IMR-90 (cell line): ENCODE measurements around the gene EZR. TPM values are rescaled to one million over a fixed set of nuclear protein-coding genes. Genes with fewer than 3 reads are reported as not detected.

Experiments
- ATAC-seq: fragments of 200-7000 bp; cut with Tn5 transposase; 2 replicates; pipeline ENCODE4 v1.9.1; 2020; ENCODE audit warnings: low read depth, mild to moderate bottlenecking, moderate library complexity
- BruUV-seq: library from RNA; stranded (reverse); fragments of 400-500 nt; replicated peaks from 2 replicates; lab custom pipeline; 2021; lab: Mats Ljungman, UMichigan
- CTCF ChIA-PET: fragments of 300-600 bp; formaldehyde crosslinking; extraction: SDS; loops from one replicate; lab custom pipeline; 2021; ENCODE audit warnings: antibody characterized with exemption; lab: Yijun Ruan, JAX
- POLR2A ChIA-PET: fragments of 300-600 bp; sonication (Branson Sonifier 250); formaldehyde crosslinking; loops from one replicate; lab custom pipeline; 2022; ENCODE audit warnings: antibody characterized with exemption; ENCODE audit not compliant: unreplicated experiment; lab: Charles Lee
- DNase-seq: peaks from one replicate; pipeline ENCODE4 v3.0.0; 2013
- H2AFZ ChIP-seq: replicated peaks from 2 replicates; pipeline ENCODE3; 2013; ENCODE audit warnings: low read length, mild to moderate bottlenecking; ENCODE audit not compliant: poor library complexity
- H2AK5ac ChIP-seq: 2 replicates; pipeline ENCODE4 v1.6.1; 2013; ENCODE audit warnings: low read depth, low read length, inconsistent platforms
- H2AK9ac ChIP-seq: replicated peaks from 2 replicates; pipeline ENCODE3; 2013; ENCODE audit warnings: mild to moderate bottlenecking, low read depth, low read length, moderate library complexity; ENCODE audit not compliant: poor library complexity
- H2BK120ac ChIP-seq: 2 replicates; pipeline ENCODE4 v1.6.1; 2013; ENCODE audit warnings: low read depth, low read length, inconsistent platforms
- H2BK15ac ChIP-seq: 3 replicates; pipeline ENCODE4 v1.6.1; 2013; ENCODE audit warnings: low read depth, low read length, inconsistent platforms
- H2BK20ac ChIP-seq: 2 replicates; pipeline ENCODE4 v1.6.1; 2013; ENCODE audit warnings: low read depth, mild to moderate bottlenecking, inconsistent platforms, low read length, moderate library complexity
- H2BK5ac ChIP-seq: 2 replicates; pipeline ENCODE4 v1.6.1; 2013; ENCODE audit warnings: mild to moderate bottlenecking, low read depth, low read length, inconsistent platforms; ENCODE audit not compliant: poor library complexity, severe bottlenecking
- H3K14ac ChIP-seq: replicated peaks from 2 replicates; pipeline ENCODE4 v1.6.1; 2013; ENCODE audit warnings: low read depth, low read length, inconsistent platforms
- H3K18ac ChIP-seq: 2 replicates; pipeline ENCODE4 v1.6.1; 2013; ENCODE audit warnings: low read depth, low read length, control low read depth
- H3K23ac ChIP-seq: 2 replicates; pipeline ENCODE4 v1.6.1; 2013; ENCODE audit warnings: low read depth, low read length, inconsistent platforms
- H3K27ac ChIP-seq: 2 replicates; pipeline ENCODE4 v1.5.1; 2013; ENCODE audit warnings: mild to moderate bottlenecking, control low read depth, low read length; ENCODE audit not compliant: insufficient read depth
- H3K27me3 ChIP-seq: 2 replicates; pipeline ENCODE4 v1.6.1; 2013; ENCODE audit warnings: low read length; ENCODE audit not compliant: control insufficient read depth, insufficient read depth
- H3K36me3 ChIP-seq: 2 replicates; pipeline ENCODE4 v1.6.1; 2013; ENCODE audit warnings: low read length, mixed read lengths; ENCODE audit not compliant: control insufficient read depth, insufficient read depth
- H3K4ac ChIP-seq: 2 replicates; pipeline ENCODE4 v1.6.1; 2013; ENCODE audit warnings: low read depth, low read length, inconsistent platforms
- H3K4me1 ChIP-seq: 2 replicates; pipeline ENCODE4 v1.6.1; 2013; ENCODE audit warnings: low read length, mixed read lengths; ENCODE audit not compliant: control insufficient read depth, insufficient read depth
- H3K4me2 ChIP-seq: 2 replicates; pipeline ENCODE4 v1.6.1; 2013; ENCODE audit warnings: low read depth, mild to moderate bottlenecking, control low read depth, low read length, moderate library complexity
- H3K4me3 ChIP-seq: 2 replicates; pipeline ENCODE4 v1.5.1; 2013; ENCODE audit warnings: low read depth, mild to moderate bottlenecking, control low read depth, low read length, moderate library complexity; ENCODE audit not compliant: insufficient read depth
- H3K56ac ChIP-seq: 2 replicates; pipeline ENCODE4 v1.6.1; 2013; ENCODE audit warnings: low read length, inconsistent platforms; ENCODE audit not compliant: insufficient read depth; ENCODE audit errors: extremely low read depth
- H3K79me1 ChIP-seq, 2 experiments: 2 replicates each; pipeline ENCODE4 v1.6.1; 2013; ENCODE audit warnings: low read length in 2 of 2, inconsistent platforms in 1 of 2, low read depth in 1 of 2
- H3K9ac ChIP-seq: 2 replicates; pipeline ENCODE4 v1.6.1; 2013; ENCODE audit warnings: low read depth, low read length, control low read depth
- H3K9me1 ChIP-seq: 2 replicates; pipeline ENCODE4 v1.6.1; 2013; ENCODE audit warnings: low read length, inconsistent platforms; ENCODE audit not compliant: insufficient read depth
- H3K9me3 ChIP-seq: 2 replicates; pipeline ENCODE4 v1.6.1; 2013; ENCODE audit warnings: low read length; ENCODE audit not compliant: control insufficient read depth, insufficient read depth
- H4K20me1 ChIP-seq: 2 replicates; pipeline ENCODE4 v1.6.1; 2013; ENCODE audit warnings: low read length, inconsistent platforms; ENCODE audit not compliant: insufficient read depth
- H4K5ac ChIP-seq: 2 replicates; pipeline ENCODE4 v1.6.1; 2013; ENCODE audit warnings: mild to moderate bottlenecking, low read depth, low read length, control low read depth
- H4K8ac ChIP-seq, 2 experiments: 2 replicates each; pipeline ENCODE4 v1.6.1; 2013; ENCODE audit warnings: low read depth in 2 of 2, low read length in 2 of 2, control low read depth in 1 of 2, inconsistent platforms in 1 of 2
- H4K91ac ChIP-seq: 2 replicates; pipeline ENCODE4 v1.6.1; 2013; ENCODE audit warnings: low read depth, low read length, inconsistent platforms; ENCODE audit not compliant: insufficient read depth
- BHLHE40 ChIP-seq: fragments of 150-350 bp; IDR thresholded peaks from 2 replicates; pipeline ENCODE4 v1.6.1; 2016; ENCODE audit warnings: mild to moderate bottlenecking, low read depth, low read length
- CEBPB ChIP-seq: IDR thresholded peaks from 2 replicates; pipeline ENCODE4 v1.6.1; 2012; ENCODE audit warnings: low read depth, low read length, improper control_type of control experiment
- FOS ChIP-seq: fragments of 150-350 bp; IDR thresholded peaks from 2 replicates; pipeline ENCODE4 v1.6.1; 2016; ENCODE audit warnings: low read depth, low read length
- MAFK ChIP-seq: IDR thresholded peaks from 2 replicates; pipeline ENCODE4 v1.6.1; 2012; ENCODE audit warnings: low read depth, low read length, improper control_type of control experiment
- MAZ ChIP-seq: IDR thresholded peaks from 2 replicates; pipeline ENCODE4 v1.6.1; 2012; ENCODE audit warnings: low read depth, mild to moderate bottlenecking, low read length, improper control_type of control experiment, moderate library complexity, borderline replicate concordance
- POLR2A ChIP-seq: IDR thresholded peaks from 2 replicates; pipeline ENCODE4 v1.6.1; 2012; ENCODE audit warnings: mild to moderate bottlenecking, low read depth, low read length
- RAD21 ChIP-seq: IDR thresholded peaks from 2 replicates; pipeline ENCODE4 v1.6.1; 2012; ENCODE audit warnings: low read length, improper control_type of control experiment
- WGBS, 2 experiments: methylation state at CpG; one replicate each; pipeline versions ENCODE4 v1.1.5 to v1.1.7; 2013; ENCODE audit warnings: missing lambda C conversion rate in 2 of 2; ENCODE audit not compliant: insufficient read length in 1 of 2; ENCODE audit errors: extremely low coverage in 2 of 2; 5-methylcytosine and 5-hydroxymethylcytosine counted together
- dilution Hi-C: fragments of 300-500 bp; cut with HindIII; formaldehyde crosslinking; loops from one replicate; pipeline ENCODE4 v1.14.3; 2018; ENCODE audit warnings: low sequenced_read_pairs; ENCODE audit not compliant: unreplicated experiment
- in situ Hi-C: fragments of 300-500 bp; cut with MboI; formaldehyde crosslinking; loops from 3 replicates; pipeline ENCODE4 v1.14.3; 2019; ENCODE audit warnings: low sequenced_read_pairs, inconsistent platforms, mixed read lengths
- intact Hi-C: fragments of 100-400 bp; cut with micrococcal nuclease; formaldehyde crosslinking; loops from 2 replicates; pipeline ENCODE4 v1.10.0; 2022
- polyA plus RNA-seq, 3 experiments: library from polyadenylated mRNA; depleted of rRNA; stranded (reverse); fragments of >200 nt; gene quantifications; 2 replicates each; pipeline ENCODE4 v1.2.3, GENCODE V29; 2012; ENCODE audit warnings: low replicate concordance in 1 of 3
- total RNA-seq: library from RNA; depleted of rRNA; stranded (reverse); fragments of >200 nt; gene quantifications from 2 replicates; pipeline ENCODE4 v1.2.3, GENCODE V29; 2012

The EZR gene
- total and polyA plus RNA-seq, 2 of the 4 experiments (the other 2 are of a cell fraction), result 83.8 to 145 TPM

DNA sequence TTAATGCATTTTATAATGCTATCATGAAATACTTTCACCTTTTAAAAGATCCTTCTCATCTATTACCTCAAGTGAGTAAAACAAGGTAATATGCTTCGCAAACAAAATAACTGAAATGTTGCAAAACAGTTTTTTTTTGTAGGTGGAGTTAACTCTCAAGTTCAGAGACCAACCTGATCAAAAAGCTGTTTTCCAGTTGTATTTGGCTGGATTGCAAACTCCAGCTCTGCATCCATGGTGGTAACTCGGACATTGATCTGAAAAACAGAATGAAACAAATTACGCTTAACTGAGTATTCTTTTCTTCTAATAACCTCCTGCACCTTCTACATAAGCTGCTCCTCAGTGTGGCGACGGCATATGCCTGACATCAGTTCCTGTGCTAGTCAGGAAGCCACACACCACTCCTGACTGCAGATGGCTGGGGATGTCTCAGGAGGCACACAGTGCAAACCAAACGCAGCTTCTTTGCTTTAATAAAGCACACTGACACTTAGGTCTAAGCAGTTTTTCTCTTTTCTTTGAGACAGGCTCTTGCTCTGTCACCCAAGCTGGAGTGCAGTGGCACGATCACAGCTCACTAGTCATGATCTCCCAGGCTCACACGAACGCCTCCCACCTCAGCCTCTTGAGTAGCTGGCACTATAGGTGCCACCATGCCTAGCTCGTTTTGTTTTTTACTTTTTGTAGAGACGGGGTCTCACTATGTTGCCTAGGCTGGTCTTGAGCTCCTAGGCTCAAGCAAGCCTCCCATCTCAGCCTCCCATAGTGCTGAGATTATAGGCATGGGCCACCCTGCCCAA is 29.9 kb downstream of the EZR start:
- H2BK20ac ChIP-seq, result no peak overlapping the region
- no peak overlapping the region for H3K4me2 ChIP-seq
- intact Hi-C loops (no loop called here), dilution Hi-C loops (no loop called here), in situ Hi-C loops (no loop called here)
- no peak overlapping the region for H3K56ac ChIP-seq
- DNase-seq (no peak), ATAC-seq (no peak)
- peaks cover 4% of the 10 kb centered on the region for H3K9me1 ChIP-seq
- no peak overlapping the region for H2BK120ac ChIP-seq
- no peak overlapping the region for H4K5ac ChIP-seq
- H2BK5ac ChIP-seq, result no peak overlapping the region
- H4K8ac ChIP-seq, result no peak overlapping the region
- no peak overlapping the region for H3K14ac ChIP-seq
- H3K27ac ChIP-seq, result no peak overlapping the region
- no peak overlapping the region for H4K91ac ChIP-seq
- H3K4ac ChIP-seq, result no peak overlapping the region
- H3K79me1 ChIP-seq, result peaks cover 12 to 70% of the 10 kb centered on the region in 2 experiments
- peaks cover 25% of the 10 kb centered on the region; the same call in 1 of the 2 replicates for H4K20me1 ChIP-seq
- no peak overlapping the region for H2BK15ac ChIP-seq
- H3K4me1 ChIP-seq, result peaks cover 2% of the 10 kb centered on the region; the same call in 1 of the 2 replicates
- H3K23ac ChIP-seq, result no peak overlapping the region
- TF ChIP-seq CEBPB (no peak), FOS (no peak), BHLHE40 (no peak), MAZ (no peak), MAFK (no peak), POLR2A (no peak), RAD21 (no peak)
- CTCF ChIA-PET, result no interaction called here
- no peak overlapping the region for H3K18ac ChIP-seq
- H2AK9ac ChIP-seq, result no peak overlapping the region
- no TSS peak for BruUV-seq
- H3K36me3 ChIP-seq, result peaks cover 22% of the 10 kb centered on the region
- 91% methylated on average over 8 of the region's 11 CpGs; no CpG with 5 or more reads in 1 of the 2 experiments for WGBS, 2 experiments
- H3K27me3 ChIP-seq, result no peaks in the 10 kb centered on the region
- no peak overlapping the region for H2AK5ac ChIP-seq
- POLR2A ChIA-PET, result no interaction called here
- H3K4me3 ChIP-seq, result no peak overlapping the region
- no peak overlapping the region for H3K9ac ChIP-seq
- no peaks in the 10 kb centered on the region for H3K9me3 ChIP-seq
- H2AFZ ChIP-seq, result no peak overlapping the region
